Measurements from ENCODE around the gene TBC1D23.

- TF ChIP-seq CTCF (conservative IDR thresholded peaks at IDR 0.05): no peak
- TF ChIP-seq EZH2 (IDR thresholded peaks at IDR 0.05; ENCODE audit: low read depth): no peak
These were observed 33.3 kb upstream of the TBC1D23 start for GRCh38 chr3:100227511-100227921.

All from PC-9 (cell line).